ENCODE data around the gene MIA2. TPM values are rescaled to one million over a fixed set of nuclear protein-coding genes. Genes with fewer than 3 reads are reported as not detected.

Gene MIA2
- total RNA-seq, 3 donors from 2014 or later: 19.5 to 37.0 (median 23.3) TPM

DNA sequence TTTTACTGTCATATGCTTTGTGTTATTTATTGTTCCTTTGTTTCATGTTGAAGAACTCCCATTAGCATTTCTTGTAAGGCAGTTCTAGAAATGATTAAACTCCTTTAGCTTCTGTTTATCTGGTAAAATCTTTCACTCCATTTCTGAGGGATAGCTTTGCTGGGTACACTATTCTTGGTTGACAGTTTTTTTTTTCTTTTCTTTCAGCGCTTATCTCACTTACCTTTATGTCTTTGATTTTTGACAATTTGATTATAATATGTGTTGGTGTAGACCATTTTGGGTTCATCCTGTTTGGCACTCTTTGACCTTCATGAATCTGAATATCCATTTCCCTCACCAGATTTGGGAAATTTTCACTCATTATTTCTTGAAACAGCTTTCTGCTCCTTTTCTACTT lies 182.4 kb downstream of the MIA2 start:
- no peak for DNase-seq (ENCODE audit: low spot score in 2 of 2)
- TF ChIP-seq POLR2A (IDR thresholded peaks at IDR 0.05) (no peak), POLR2AphosphoS5 (IDR thresholded peaks at IDR 0.05) (no peak)
- TF ChIP-seq, protein P1, sequence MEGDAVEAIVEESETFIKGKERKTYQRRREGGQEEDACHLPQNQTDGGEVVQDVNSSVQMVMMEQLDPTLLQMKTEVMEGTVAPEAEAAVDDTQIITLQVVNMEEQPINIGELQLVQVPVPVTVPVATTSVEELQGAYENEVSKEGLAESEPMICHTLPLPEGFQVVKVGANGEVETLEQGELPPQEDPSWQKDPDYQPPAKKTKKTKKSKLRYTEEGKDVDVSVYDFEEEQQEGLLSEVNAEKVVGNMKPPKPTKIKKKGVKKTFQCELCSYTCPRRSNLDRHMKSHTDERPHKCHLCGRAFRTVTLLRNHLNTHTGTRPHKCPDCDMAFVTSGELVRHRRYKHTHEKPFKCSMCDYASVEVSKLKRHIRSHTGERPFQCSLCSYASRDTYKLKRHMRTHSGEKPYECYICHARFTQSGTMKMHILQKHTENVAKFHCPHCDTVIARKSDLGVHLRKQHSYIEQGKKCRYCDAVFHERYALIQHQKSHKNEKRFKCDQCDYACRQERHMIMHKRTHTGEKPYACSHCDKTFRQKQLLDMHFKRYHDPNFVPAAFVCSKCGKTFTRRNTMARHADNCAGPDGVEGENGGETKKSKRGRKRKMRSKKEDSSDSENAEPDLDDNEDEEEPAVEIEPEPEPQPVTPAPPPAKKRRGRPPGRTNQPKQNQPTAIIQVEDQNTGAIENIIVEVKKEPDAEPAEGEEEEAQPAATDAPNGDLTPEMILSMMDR (IDR thresholded peaks at IDR 0.05): no peak
- Histone ChIP-seq H3K4me1 (no peaks in the 10 kb centered on the region), H3K4me3 (no peak overlapping the region), H3K27ac (no peak overlapping the region), H3K27me3 (no peaks in the 10 kb centered on the region), H3K36me3 (no peaks in the 10 kb centered on the region), H3K9me3 (peaks cover 0 to 22% of the 10 kb centered on the region in 2 donors)
- intact Hi-C loops (cut with DNase I; ENCODE audit: low total_unique reads): no loop called here

DNA sequence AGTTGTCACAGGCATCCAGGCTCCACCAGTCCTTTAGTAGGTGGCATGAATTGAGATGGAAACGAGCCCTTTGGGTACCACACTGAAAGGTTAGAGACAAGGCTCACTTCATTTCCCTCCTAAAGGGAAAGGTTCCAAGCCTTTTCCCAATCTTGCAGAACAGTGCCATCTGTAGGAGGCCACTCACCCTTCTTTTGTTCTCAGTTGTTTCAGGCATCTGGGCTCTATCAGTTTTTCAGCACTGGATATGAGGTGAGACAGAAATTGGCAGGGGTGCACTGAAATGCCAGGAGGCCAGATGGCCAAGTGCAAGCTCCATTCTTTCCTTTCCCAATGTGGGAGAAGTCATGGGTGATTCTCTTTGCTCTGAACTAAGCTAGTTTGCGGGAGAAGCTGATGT lies 183.3 kb downstream of the MIA2 start:
- TF ChIP-seq, protein P1 (IDR thresholded peaks at IDR 0.05): no peak
- TF ChIP-seq POLR2AphosphoS5 (IDR thresholded peaks at IDR 0.05) (no peak), POLR2A (IDR thresholded peaks at IDR 0.05) (no peak)

DNA sequence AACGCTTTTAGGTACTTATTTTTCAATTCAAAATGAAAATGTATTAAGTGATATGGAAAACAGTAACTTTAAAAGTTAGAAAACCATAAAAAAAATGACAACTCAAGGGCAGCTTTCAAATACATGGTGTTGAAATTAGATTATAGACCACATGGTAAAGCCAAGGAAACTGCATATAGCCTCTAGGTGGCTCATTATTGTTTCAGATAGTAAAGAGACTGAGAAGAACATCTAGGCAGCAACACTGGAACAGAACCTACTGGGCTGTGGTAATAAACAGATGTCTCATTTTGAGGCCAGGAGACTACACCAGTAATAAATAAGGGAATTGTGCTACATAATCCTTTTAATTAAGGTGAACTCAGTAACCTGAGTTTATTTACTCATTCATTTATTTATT lies 185.6 kb downstream of the MIA2 start:
- Histone ChIP-seq H3K9me3 (peaks cover 0 to 22% of the 10 kb centered on the region in 2 donors), H3K27ac (no peak overlapping the region), H3K4me1 (no peaks in the 10 kb centered on the region), H3K27me3 (no peaks in the 10 kb centered on the region), H3K4me3 (no peak overlapping the region), H3K36me3 (no peaks in the 10 kb centered on the region)
- intact Hi-C loops (cut with DNase I; ENCODE audit: low total_unique reads): no loop called here
- DNase-seq (ENCODE audit: low spot score in 2 of 2): no peak
- TF ChIP-seq POLR2A (IDR thresholded peaks at IDR 0.05): no peak
- TF ChIP-seq, protein P1 (IDR thresholded peaks at IDR 0.05): no peak

More for the DNA sequence above, 183.3 kb downstream of the MIA2 start:
- peaks cover 0 to 22% of the 10 kb centered on the region in 2 donors for H3K9me3 ChIP-seq
- no peaks in the 10 kb centered on the region for H3K4me1 ChIP-seq
- no peak overlapping the region for H3K27ac ChIP-seq
- no peaks in the 10 kb centered on the region for H3K36me3 ChIP-seq
- H3K27me3 ChIP-seq: no peaks in the 10 kb centered on the region
- intact Hi-C loops (cut with DNase I; ENCODE audit: low total_unique reads): no loop called here
- no peak for DNase-seq (ENCODE audit: low spot score in 2 of 2)
- H3K4me3 ChIP-seq: no peak overlapping the region

DNA sequence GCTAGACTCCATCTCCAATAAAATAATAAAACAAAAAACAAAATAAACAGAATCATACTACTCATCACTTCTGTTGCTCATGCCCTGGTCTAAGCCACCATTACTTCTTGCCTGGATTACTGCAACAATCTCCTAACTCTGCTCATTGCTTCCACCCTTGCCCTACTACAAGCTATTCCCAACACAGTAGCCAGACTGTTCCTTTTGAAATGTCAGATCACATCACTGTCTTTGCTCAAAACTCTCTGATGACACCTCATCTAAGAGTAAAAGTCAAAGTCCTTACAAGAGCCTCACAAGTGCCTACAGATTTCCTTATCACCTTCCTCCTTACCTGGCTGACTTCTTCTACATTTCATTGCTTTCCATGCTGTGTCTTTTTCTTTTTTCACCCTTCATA lies 188.5 kb downstream of the MIA2 start:
- DNase-seq (ENCODE audit: low spot score in 2 of 2): no peak
- peaks cover 0 to under 1% of the 10 kb centered on the region in 2 donors for H3K9me3 ChIP-seq
- H3K36me3 ChIP-seq: no peaks in the 10 kb centered on the region
- intact Hi-C loops (cut with DNase I; ENCODE audit: low total_unique reads): no loop called here
- H3K4me1 ChIP-seq: no peaks in the 10 kb centered on the region
- no peak overlapping the region for H3K27ac ChIP-seq
- TF ChIP-seq POLR2AphosphoS5 (IDR thresholded peaks at IDR 0.05): no peak
- TF ChIP-seq POLR2A (IDR thresholded peaks at IDR 0.05): no peak
- TF ChIP-seq, protein P1 (IDR thresholded peaks at IDR 0.05): no peak
- H3K4me3 ChIP-seq: no peak overlapping the region
- H3K27me3 ChIP-seq: no peaks in the 10 kb centered on the region

DNA sequence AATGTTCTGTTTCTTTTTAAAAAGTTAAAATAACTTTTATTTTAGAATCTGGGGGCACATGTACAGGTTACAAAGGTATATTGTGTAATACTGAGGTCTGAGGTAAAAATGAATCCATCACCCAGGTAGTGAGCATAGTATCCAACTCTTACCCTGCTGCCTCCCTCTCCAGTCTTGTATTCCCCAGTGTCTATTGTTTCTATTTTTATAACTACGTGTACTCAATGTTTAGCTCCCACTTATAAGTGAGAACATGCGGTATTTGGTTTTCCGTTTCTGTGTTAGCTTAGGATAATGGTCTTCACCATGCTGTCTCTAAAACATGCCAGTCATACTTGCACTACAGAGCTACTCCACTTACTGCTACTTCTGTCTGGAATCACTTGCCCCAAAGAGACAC lies 190.1 kb downstream of the MIA2 start:
- H3K27ac ChIP-seq: no peak overlapping the region
- no peak for DNase-seq (ENCODE audit: low spot score in 2 of 2)
- peaks cover 0 to 2% of the 10 kb centered on the region in 2 donors for H3K4me1 ChIP-seq
- H3K4me3 ChIP-seq: no peak overlapping the region
- intact Hi-C loops (cut with DNase I; ENCODE audit: low total_unique reads): no loop called here
- no peaks in the 10 kb centered on the region for H3K36me3 ChIP-seq
- H3K9me3 ChIP-seq: no peaks in the 10 kb centered on the region
- H3K27me3 ChIP-seq: no peaks in the 10 kb centered on the region
- no peak for TF ChIP-seq POLR2AphosphoS5 (IDR thresholded peaks at IDR 0.05)
- TF ChIP-seq POLR2A (IDR thresholded peaks at IDR 0.05): no peak
- TF ChIP-seq, protein P1 (IDR thresholded peaks at IDR 0.05): no peak
